Gastroesophageal sphincter (tissue), 3 donors: ENCODE data around the gene TPGS2.

ENCODE experiments used
- EP300 ChIP-seq: sonication (generic); formaldehyde crosslinking; IDR thresholded peaks from one replicate; pipeline ENCODE4 v1.6.1; 2017; ENCODE audit warnings: antibody characterized with exemption, mild to moderate bottlenecking
- POLR2A ChIP-seq, 2 donors: fragments of 450-650 bp; IDR thresholded peaks; one replicate each; pipeline ENCODE4 v1.6.1; 2017; ENCODE audit warnings: antibody characterized with exemption in 2 of 2, mild to moderate bottlenecking in 2 of 2, moderate library complexity in 1 of 2
- POLR2AphosphoS5 ChIP-seq: sonication (generic); formaldehyde crosslinking; IDR thresholded peaks from one replicate; pipeline ENCODE4 v1.6.1; 2017; ENCODE audit warnings: antibody characterized with exemption
- TF ChIP-seq, protein P1 (sequence below), 4 experiments: fragments of 200-600 bp in 2 of 4; fragments of 450-650 bp in 2 of 4; sonication (generic) in 1 of 4; IDR thresholded peaks; one replicate each; pipeline ENCODE4 v1.5.1; 2017 to 2019; ENCODE audit warnings: antibody characterized with exemption in 4 of 4, mild to moderate bottlenecking in 2 of 4, moderate library complexity in 2 of 4

GRCh38 chr18:36782710-36783109 is 46.1 kb downstream of the TPGS2 start:
- no peak for TF ChIP-seq POLR2A (IDR thresholded peaks at IDR 0.05)
- TF ChIP-seq, protein P1, sequence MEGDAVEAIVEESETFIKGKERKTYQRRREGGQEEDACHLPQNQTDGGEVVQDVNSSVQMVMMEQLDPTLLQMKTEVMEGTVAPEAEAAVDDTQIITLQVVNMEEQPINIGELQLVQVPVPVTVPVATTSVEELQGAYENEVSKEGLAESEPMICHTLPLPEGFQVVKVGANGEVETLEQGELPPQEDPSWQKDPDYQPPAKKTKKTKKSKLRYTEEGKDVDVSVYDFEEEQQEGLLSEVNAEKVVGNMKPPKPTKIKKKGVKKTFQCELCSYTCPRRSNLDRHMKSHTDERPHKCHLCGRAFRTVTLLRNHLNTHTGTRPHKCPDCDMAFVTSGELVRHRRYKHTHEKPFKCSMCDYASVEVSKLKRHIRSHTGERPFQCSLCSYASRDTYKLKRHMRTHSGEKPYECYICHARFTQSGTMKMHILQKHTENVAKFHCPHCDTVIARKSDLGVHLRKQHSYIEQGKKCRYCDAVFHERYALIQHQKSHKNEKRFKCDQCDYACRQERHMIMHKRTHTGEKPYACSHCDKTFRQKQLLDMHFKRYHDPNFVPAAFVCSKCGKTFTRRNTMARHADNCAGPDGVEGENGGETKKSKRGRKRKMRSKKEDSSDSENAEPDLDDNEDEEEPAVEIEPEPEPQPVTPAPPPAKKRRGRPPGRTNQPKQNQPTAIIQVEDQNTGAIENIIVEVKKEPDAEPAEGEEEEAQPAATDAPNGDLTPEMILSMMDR (IDR thresholded peaks at IDR 0.05): no peak
- no peak for TF ChIP-seq POLR2AphosphoS5
- no peak for TF ChIP-seq EP300
